K562 (cell line): ENCODE results near the gene NRGN. TPM values are rescaled to one million over a fixed set of nuclear protein-coding genes. Genes with fewer than 3 reads are reported as not detected.

Experiments
- polyA plus RNA-seq, 8 experiments: library from polyadenylated mRNA; depleted of rRNA in 4 of 8; stranded (reverse) in 5 of 8; unstranded in 3 of 8; fragments of >200 nt; fragmentation: Nextera tagmentation in 2 of 8; fragmentation: Illumina TruSeq in 1 of 8; extraction: Ambion mirVana in 2 of 8; extraction: Trizol in 1 of 8; gene quantifications; 2 replicates each; pipeline versions ENCODE4 v1.2.1 to v1.2.3, GENCODE V29; 2011 to 2014; ENCODE audit warnings: inconsistent platforms in 1 of 8, missing spikeins in 1 of 8
- total RNA-seq, 7 experiments: library from RNA; depleted of rRNA in 6 of 7; stranded (reverse); fragments of >200 nt in 6 of 7; fragmentation: Illumina TruSeq in 2 of 7; extraction: Trizol in 2 of 7; gene quantifications; 2 replicates each; pipeline versions ENCODE4 v1.2.1 to v1.2.3, GENCODE V29; 2011 to 2021; ENCODE audit warnings: low replicate concordance in 1 of 7
- TF ChIP-seq, protein P1 (sequence below): sonication (generic); formaldehyde crosslinking; IDR thresholded peaks from 2 replicates; pipeline ENCODE4 v1.8.0; 2023; ENCODE audit warnings: missing genetic modification reagents, mild to moderate bottlenecking, borderline replicate concordance
- TF ChIP-seq, protein P2 (sequence below): sonication (generic); formaldehyde crosslinking; IDR thresholded peaks from 2 replicates; pipeline ENCODE4 v1.9.0; 2022; ENCODE audit warnings: mild to moderate bottlenecking, missing genetic modification reagents
- TF ChIP-seq, protein P3 (sequence below): fragments of 200-800 bp; sonication (Bioruptor generic); IDR thresholded peaks from 2 replicates; pipeline ENCODE4 v1.6.1; 2017; ENCODE audit warnings: missing genetic modification characterization, missing compliant biosample characterization
- TF ChIP-seq, protein P4 (sequence below): fragments of 450-650 bp; formaldehyde crosslinking; IDR thresholded peaks from 2 replicates; pipeline ENCODE4 v1.4.0; 2022; ENCODE audit warnings: missing genetic modification characterization

The NRGN gene
- total and polyA plus RNA-seq, 9 of the 15 experiments (the other 6 are each of a cell fraction or from before 2014, with no cell fraction given), result 0.29 to 7.8 (median 3.5) TPM; not detected in 2

DNA sequence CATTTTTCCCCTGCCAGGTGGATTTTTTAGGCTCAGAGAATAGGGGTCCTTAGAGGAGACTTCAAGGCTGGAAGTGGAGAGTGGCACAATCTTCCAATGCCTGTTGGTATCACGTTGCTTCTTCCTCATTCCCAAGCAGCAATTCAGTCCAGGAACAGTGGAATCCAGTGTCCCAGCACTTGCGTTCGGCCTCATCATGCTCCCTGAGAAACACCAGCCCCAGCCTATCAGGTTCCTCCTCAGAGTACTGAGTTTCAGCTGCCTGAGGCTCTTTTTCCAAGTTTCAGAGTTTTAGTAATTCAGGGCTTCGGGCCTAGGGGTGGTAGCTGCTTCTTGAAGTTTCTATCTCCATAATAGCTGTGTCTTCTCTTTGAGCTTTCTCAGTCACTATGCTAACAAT lies 31.9 kb upstream of the NRGN start (continued):
- TF ChIP-seq, protein P1, sequence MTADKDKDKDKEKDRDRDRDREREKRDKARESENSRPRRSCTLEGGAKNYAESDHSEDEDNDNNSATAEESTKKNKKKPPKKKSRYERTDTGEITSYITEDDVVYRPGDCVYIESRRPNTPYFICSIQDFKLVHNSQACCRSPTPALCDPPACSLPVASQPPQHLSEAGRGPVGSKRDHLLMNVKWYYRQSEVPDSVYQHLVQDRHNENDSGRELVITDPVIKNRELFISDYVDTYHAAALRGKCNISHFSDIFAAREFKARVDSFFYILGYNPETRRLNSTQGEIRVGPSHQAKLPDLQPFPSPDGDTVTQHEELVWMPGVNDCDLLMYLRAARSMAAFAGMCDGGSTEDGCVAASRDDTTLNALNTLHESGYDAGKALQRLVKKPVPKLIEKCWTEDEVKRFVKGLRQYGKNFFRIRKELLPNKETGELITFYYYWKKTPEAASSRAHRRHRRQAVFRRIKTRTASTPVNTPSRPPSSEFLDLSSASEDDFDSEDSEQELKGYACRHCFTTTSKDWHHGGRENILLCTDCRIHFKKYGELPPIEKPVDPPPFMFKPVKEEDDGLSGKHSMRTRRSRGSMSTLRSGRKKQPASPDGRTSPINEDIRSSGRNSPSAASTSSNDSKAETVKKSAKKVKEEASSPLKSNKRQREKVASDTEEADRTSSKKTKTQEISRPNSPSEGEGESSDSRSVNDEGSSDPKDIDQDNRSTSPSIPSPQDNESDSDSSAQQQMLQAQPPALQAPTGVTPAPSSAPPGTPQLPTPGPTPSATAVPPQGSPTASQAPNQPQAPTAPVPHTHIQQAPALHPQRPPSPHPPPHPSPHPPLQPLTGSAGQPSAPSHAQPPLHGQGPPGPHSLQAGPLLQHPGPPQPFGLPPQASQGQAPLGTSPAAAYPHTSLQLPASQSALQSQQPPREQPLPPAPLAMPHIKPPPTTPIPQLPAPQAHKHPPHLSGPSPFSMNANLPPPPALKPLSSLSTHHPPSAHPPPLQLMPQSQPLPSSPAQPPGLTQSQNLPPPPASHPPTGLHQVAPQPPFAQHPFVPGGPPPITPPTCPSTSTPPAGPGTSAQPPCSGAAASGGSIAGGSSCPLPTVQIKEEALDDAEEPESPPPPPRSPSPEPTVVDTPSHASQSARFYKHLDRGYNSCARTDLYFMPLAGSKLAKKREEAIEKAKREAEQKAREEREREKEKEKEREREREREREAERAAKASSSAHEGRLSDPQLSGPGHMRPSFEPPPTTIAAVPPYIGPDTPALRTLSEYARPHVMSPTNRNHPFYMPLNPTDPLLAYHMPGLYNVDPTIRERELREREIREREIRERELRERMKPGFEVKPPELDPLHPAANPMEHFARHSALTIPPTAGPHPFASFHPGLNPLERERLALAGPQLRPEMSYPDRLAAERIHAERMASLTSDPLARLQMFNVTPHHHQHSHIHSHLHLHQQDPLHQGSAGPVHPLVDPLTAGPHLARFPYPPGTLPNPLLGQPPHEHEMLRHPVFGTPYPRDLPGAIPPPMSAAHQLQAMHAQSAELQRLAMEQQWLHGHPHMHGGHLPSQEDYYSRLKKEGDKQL (CRISPR knock-in tag), result no peak
- TF ChIP-seq, protein P2, sequence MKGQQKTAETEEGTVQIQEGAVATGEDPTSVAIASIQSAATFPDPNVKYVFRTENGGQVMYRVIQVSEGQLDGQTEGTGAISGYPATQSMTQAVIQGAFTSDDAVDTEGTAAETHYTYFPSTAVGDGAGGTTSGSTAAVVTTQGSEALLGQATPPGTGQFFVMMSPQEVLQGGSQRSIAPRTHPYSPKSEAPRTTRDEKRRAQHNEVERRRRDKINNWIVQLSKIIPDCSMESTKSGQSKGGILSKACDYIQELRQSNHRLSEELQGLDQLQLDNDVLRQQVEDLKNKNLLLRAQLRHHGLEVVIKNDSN (CRISPR knock-in tag), result no peak
- TF ChIP-seq, protein P3, sequence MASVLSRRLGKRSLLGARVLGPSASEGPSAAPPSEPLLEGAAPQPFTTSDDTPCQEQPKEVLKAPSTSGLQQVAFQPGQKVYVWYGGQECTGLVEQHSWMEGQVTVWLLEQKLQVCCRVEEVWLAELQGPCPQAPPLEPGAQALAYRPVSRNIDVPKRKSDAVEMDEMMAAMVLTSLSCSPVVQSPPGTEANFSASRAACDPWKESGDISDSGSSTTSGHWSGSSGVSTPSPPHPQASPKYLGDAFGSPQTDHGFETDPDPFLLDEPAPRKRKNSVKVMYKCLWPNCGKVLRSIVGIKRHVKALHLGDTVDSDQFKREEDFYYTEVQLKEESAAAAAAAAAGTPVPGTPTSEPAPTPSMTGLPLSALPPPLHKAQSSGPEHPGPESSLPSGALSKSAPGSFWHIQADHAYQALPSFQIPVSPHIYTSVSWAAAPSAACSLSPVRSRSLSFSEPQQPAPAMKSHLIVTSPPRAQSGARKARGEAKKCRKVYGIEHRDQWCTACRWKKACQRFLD (CRISPR knock-in tag), result no peak
- TF ChIP-seq, protein P4, sequence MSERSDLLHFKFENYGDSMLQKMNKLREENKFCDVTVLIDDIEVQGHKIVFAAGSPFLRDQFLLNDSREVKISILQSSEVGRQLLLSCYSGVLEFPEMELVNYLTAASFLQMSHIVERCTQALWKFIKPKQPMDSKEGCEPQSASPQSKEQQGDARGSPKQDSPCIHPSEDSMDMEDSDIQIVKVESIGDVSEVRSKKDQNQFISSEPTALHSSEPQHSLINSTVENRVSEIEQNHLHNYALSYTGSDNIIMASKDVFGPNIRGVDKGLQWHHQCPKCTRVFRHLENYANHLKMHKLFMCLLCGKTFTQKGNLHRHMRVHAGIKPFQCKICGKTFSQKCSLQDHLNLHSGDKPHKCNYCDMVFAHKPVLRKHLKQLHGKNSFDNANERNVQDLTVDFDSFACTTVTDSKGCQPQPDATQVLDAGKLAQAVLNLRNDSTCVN, result no peak
